Heart left ventricle (tissue), 16 donors: Measurements from ENCODE around the gene SGPL1. TPM values are rescaled to one million over a fixed set of nuclear protein-coding genes. Genes with fewer than 3 reads are reported as not detected.

Experiments
- ATAC-seq, 4 donors: fragments of 200-7000 bp; cut with Tn5 transposase; one replicate each; pipeline ENCODE4 v1.9.1; 2020 to 2022; ENCODE audit warnings: moderate library complexity in 4 of 4, mild to moderate bottlenecking in 3 of 4, moderate number of reproducible peaks in 1 of 4
- DNase-seq, 5 donors: peaks; one replicate each; pipeline ENCODE4 v3.0.0-alpha.2; 2020
- H3K27ac ChIP-seq, 12 donors: fragments of 200-600 bp; sonication (generic) in 4 of 12; one replicate each; pipeline versions ENCODE4 v1.5.0 to v1.8.0; 2016 to 2022; ENCODE audit warnings: mild to moderate bottlenecking in 2 of 12
- H3K27me3 ChIP-seq, 9 donors: fragments of 200-600 bp; sonication (generic) in 2 of 9; one replicate each; pipeline versions ENCODE4 v1.5.1 to v1.8.0; 2016 to 2022; ENCODE audit warnings: mild to moderate bottlenecking in 3 of 9
- H3K36me3 ChIP-seq, 9 donors: fragments of 200-600 bp; sonication (generic) in 2 of 9; one replicate each; pipeline versions ENCODE4 v1.5.0 to v1.8.0; 2018 to 2022; ENCODE audit warnings: mild to moderate bottlenecking in 2 of 9
- H3K4me1 ChIP-seq, 12 donors: fragments of 200-600 bp; sonication (generic) in 4 of 12; one replicate each; pipeline versions ENCODE4 v1.5.0 to v1.8.0; 2016 to 2022; ENCODE audit warnings: mild to moderate bottlenecking in 3 of 12
- H3K4me3 ChIP-seq, 12 donors: fragments of 200-600 bp; sonication (generic) in 4 of 12; one replicate each; pipeline versions ENCODE4 v1.5.0 to v1.8.0; 2017 to 2022; ENCODE audit warnings: mild to moderate bottlenecking in 9 of 12, moderate library complexity in 4 of 12
- H3K9me3 ChIP-seq, 12 donors: fragments of 200-600 bp; sonication (generic) in 4 of 12; one replicate each; pipeline versions ENCODE4 v1.5.0 to v1.8.0; 2016 to 2022; ENCODE audit warnings: mild to moderate bottlenecking in 1 of 12
- POLR2A ChIP-seq, 2 donors: fragments of 450-650 bp; IDR thresholded peaks; one replicate each; pipeline ENCODE4 v1.6.1; 2017; ENCODE audit warnings: antibody characterized with exemption in 2 of 2, mild to moderate bottlenecking in 2 of 2, moderate library complexity in 2 of 2
- WGBS, 4 donors: extraction: QIAGEN DNeasy Blood & Tissue Kit in 2 of 4; methylation state at CpG; one replicate each; pipeline versions ENCODE4 v1.1.5 to v1.1.7; 2013 to 2018; 5-methylcytosine and 5-hydroxymethylcytosine counted together
- intact Hi-C, 10 donors: fragments of 100-400 bp; cut with DNase I; formaldehyde crosslinking; loops; one replicate each; pipeline versions ENCODE4 v1.11.1 to v1.14.2; 2022
- polyA plus RNA-seq, 2 donors: library from polyadenylated mRNA; stranded (reverse); fragments of 200-250 nt; gene quantifications; one replicate each; pipeline ENCODE4 v1.2.3, GENCODE V29; 2013
- total RNA-seq, 9 donors: library from RNA; depleted of rRNA in 2 of 9; stranded (reverse); fragments of >200 nt in 2 of 9; fragmentation: NEBNext Ultra II Directional in 3 of 9; extraction: Animal tissue kit (Norgen Biotek cat#: 25700) in 3 of 9; gene quantifications; one replicate each; pipeline versions ENCODE4 v1.1.0 to v1.2.4, GENCODE V29; 2016 to 2023
- TF ChIP-seq, protein P1 (sequence below), 12 donors: fragments of 200-600 bp; sonication (generic) in 4 of 12; IDR thresholded peaks; one replicate each; pipeline versions ENCODE4 v1.5.0 to v1.8.0; 2018 to 2022; ENCODE audit warnings: antibody characterized with exemption in 12 of 12, mild to moderate bottlenecking in 5 of 12
- donor health status: ischemic (EF 13 %, LVEDD 7.1; RV severe dilation, severe dysfunction).
- donor health status: healthy with polysubstance abuse.
- donor health status: DM: no; HTN: yes; CAD: no.
- donor health status: DM: no; HTN: no; CAD: no.
- donor health status: ischemic (EF 25% LVEDD 6.9; RV normal size, moderate dysfunction).
- donor health status: ischemic (EF 25% LVEDD 5.7; RV mildly dilated, moderate dysfunction).
- donor health status: healthy.
- donor health status: DM: yes; HTN: yes; CAD: no.
- donor health status: ischemic (EF 35%, LVEDD 5.7; RV mildly dilated, moderate dysfunction).
- donor health status: nonischemic (EF 11% LVEDD 7.7; RV severe dilation, severe dysfunction).
- donor health status: DM: yes; HTN: yes; CAD: no.
- donor health status: PGD.
- donor health status: ischemic (EF 29% LVEDD 5.4; RV normal size, mild dysfunction).
- donor health status: nonischemic (EF 23%, LVEDD 6.1; RV moderate dilation, normal function).

The SGPL1 gene
- total and polyA plus RNA-seq, 11 donors, result 2.9 to 32.3 (median 11.4) TPM

DNA sequence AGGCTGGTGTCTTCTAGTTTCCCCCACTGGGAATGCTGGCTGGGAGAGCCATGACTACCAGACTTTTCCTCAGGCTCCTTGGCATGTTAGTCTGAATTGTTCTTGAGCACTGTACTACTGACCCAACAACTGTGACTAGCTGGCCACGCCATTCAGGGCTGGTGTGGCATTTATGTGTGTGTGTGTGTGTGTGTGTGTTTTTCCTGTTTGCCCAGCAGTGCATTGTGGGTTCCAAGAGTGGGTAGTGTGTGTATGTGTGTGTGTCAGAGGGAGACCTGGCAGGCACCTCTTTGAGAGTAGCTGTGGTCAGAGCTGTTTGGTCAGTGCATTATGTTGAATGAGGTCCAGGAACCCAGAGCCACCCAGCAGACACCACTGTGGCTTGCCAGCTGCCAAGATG lies 63.5 kb downstream of the SGPL1 start:
- ATAC-seq, result no peak
- TF ChIP-seq, protein P1, sequence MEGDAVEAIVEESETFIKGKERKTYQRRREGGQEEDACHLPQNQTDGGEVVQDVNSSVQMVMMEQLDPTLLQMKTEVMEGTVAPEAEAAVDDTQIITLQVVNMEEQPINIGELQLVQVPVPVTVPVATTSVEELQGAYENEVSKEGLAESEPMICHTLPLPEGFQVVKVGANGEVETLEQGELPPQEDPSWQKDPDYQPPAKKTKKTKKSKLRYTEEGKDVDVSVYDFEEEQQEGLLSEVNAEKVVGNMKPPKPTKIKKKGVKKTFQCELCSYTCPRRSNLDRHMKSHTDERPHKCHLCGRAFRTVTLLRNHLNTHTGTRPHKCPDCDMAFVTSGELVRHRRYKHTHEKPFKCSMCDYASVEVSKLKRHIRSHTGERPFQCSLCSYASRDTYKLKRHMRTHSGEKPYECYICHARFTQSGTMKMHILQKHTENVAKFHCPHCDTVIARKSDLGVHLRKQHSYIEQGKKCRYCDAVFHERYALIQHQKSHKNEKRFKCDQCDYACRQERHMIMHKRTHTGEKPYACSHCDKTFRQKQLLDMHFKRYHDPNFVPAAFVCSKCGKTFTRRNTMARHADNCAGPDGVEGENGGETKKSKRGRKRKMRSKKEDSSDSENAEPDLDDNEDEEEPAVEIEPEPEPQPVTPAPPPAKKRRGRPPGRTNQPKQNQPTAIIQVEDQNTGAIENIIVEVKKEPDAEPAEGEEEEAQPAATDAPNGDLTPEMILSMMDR (IDR thresholded peaks at IDR 0.05), result no peak
- no peak for TF ChIP-seq POLR2A (IDR thresholded peaks at IDR 0.05)
- no peaks in the 10 kb centered on the region for H3K9me3 ChIP-seq
- intact Hi-C loops, result loop anchor here in 7 of 10 donors (2.0 to 5.0 kb wide), 5 partner anchors 60 to 328 kb away; no protein-coding TSS in a partner anchor
- peaks cover 0 to 77% (median 66%) of the 10 kb centered on the region in 9 donors for H3K36me3 ChIP-seq
- H3K4me3 ChIP-seq, result no peak overlapping the region
- H3K27ac ChIP-seq, result no peak overlapping the region
- H3K27me3 ChIP-seq, result no peaks in the 10 kb centered on the region
- peaks cover 0 to 16% (median 0%) of the 10 kb centered on the region in 12 donors for H3K4me1 ChIP-seq
- 42 to 93% (median 82%) methylated on average over 1 of the region's 1 CpG for WGBS, 4 donors
- DNase-seq, result no peak

DNA sequence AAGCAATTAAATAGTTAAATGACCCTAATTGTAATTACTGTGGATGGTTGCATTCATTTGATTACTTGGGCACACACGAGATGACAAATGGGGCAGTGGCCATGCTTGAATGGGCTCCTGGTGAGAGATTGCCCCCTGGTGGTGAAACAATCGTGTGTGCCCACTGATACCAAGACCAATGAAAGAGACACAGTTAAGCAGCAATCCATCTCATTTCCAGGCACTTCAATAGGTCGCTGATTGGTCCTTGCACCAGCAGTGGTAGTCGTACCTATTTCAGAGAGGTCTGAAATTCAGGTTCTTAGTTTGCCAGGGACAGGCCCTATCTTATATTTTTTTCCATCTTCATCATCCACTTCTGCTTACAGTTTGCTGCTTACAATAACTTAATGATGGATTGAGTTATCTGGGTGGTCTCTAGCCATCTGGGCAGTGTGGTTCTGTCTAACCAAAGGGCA lies 64.4 kb downstream of the SGPL1 start:
- H3K27me3 ChIP-seq, result no peaks in the 10 kb centered on the region
- intact Hi-C loops, result loop anchor here (1.0 to 10.0 kb wide), 10 partner anchors 65 to 423 kb away; partner anchors contain the start of genes SGPL1 (in 9 of the 10) and PALD1 (in 1 of the 10)
- WGBS, 4 donors, result 4 to 12% (median 9%) methylated on average over 4 of the region's 4 CpGs
- peak; percentile 70 to 77 (median 75) for DNase-seq
- no peak overlapping the region for H3K4me3 ChIP-seq
- peaks cover 0 to 16% (median 0%) of the 10 kb centered on the region in 12 donors for H3K4me1 ChIP-seq
- no peak overlapping the region for H3K27ac ChIP-seq
- ATAC-seq, result peak; percentile 34 to 80 (median 76)
- H3K36me3 ChIP-seq, result peaks cover 0 to 79% (median 71%) of the 10 kb centered on the region in 9 donors
- H3K9me3 ChIP-seq, result no peaks in the 10 kb centered on the region
- TF ChIP-seq, protein P1 (IDR thresholded peaks at IDR 0.05), result peak; percentile 82 to 95 (median 92)
- no peak for TF ChIP-seq POLR2A (IDR thresholded peaks at IDR 0.05)

DNA sequence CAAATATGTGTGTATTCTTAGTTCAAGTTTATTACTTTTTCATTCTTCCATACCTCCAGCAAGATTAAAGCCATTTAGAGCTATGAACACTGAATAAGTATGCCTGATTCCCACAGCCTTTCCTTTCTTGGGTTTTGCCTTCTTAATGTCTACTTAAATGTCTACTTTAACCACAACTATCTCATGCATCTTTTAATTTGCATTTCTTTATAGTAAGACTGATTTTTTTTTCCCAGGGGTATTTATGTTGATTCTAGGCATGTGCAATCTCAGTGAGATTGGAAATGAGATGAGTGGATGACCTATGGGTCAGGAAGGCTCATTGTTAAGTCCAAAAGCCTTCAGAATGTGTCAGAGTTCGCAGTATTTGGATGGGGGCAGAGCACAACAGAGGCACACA lies 69.0 kb downstream of the SGPL1 start:
- intact Hi-C loops, result loop anchor here in 8 of 10 donors (5.0 to 10.0 kb wide), 6 partner anchors 127 to 427 kb away; partner anchors contain the start of gene PALD1 (in 1 of the 8)
- H3K9me3 ChIP-seq, result no peaks in the 10 kb centered on the region
- H3K4me3 ChIP-seq, result no peak overlapping the region
- ATAC-seq, result no peak
- no peak for DNase-seq
- H3K4me1 ChIP-seq, result peaks cover 0 to 27% (median 9%) of the 10 kb centered on the region in 12 donors
- WGBS, 4 donors, result 94 to 100% (median 96%) methylated on average over 1 of the region's 1 CpG
- peaks cover 0 to 51% (median 42%) of the 10 kb centered on the region in 9 donors for H3K36me3 ChIP-seq
- no peak overlapping the region for H3K27ac ChIP-seq
- no peaks in the 10 kb centered on the region for H3K27me3 ChIP-seq
- no peak for TF ChIP-seq POLR2A (IDR thresholded peaks at IDR 0.05)
- TF ChIP-seq, protein P1 (IDR thresholded peaks at IDR 0.05), result no peak

DNA sequence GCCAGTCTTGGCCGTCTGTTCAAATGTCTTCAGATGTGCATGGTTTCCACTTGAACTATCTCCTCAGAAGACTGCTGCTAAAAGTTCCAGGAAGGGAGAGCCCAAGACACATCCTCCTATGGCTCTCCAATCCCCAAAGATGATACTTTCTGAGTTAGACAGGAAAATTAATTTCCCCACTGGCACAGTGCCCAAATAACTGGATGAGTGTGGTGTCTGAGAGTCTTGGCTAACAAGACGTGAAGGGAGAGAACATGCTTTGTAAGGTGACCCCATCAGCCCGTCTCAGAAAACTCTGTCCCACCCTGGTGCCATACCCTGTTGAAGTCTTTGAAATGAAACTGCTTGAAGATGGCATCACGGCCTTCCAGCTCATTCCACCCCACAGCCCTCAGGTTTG lies 69.7 kb downstream of the SGPL1 start:
- no peak overlapping the region for H3K4me3 ChIP-seq
- H3K27ac ChIP-seq, result peak overlapping the region in 1 of 12 donors; percentile 44
- H3K27me3 ChIP-seq, result no peaks in the 10 kb centered on the region
- intact Hi-C loops, result loop anchor here in 4 of 10 donors (10.0 kb wide), 2 partner anchors 411 to 421 kb away; partner anchors contain the start of gene PALD1 (in 1 of the 4)
- TF ChIP-seq, protein P1 (IDR thresholded peaks at IDR 0.05), result no peak
- no peak for TF ChIP-seq POLR2A (IDR thresholded peaks at IDR 0.05)
- ATAC-seq (no peak), DNase-seq (no peak)
- H3K4me1 ChIP-seq, result peaks cover 0 to 32% (median 13%) of the 10 kb centered on the region in 12 donors
- 65 to 83% (median 79%) methylated on average over 4 of the region's 4 CpGs for WGBS, 4 donors
- peaks cover 0 to 50% (median 42%) of the 10 kb centered on the region in 9 donors for H3K36me3 ChIP-seq
- H3K9me3 ChIP-seq, result no peaks in the 10 kb centered on the region
